Renal pelvis (tissue), 12 donors: ENCODE measurements around the gene NCR3LG1. TPM values are rescaled to one million over a fixed set of nuclear protein-coding genes. Genes with fewer than 3 reads are reported as not detected.

Source experiments
- DNase-seq: peaks from one replicate; pipeline ENCODE4 v3.0.0-alpha.2; 2013
- long read RNA-seq, 16 experiments: transcript quantifications; one replicate each; lab custom pipeline, GENCODE V29; 2026
- polyA plus RNA-seq, 3 donors: library from polyadenylated mRNA; unstranded; fragments of 120-200 nt; gene quantifications; one replicate each; pipeline ENCODE4 v1.2.1, GENCODE V29; 2013; ENCODE audit not compliant: insufficient read length in 3 of 3

NCR3LG1 gene
- polyA plus RNA-seq, result 1 to 10 TPM; 1.2 to 2.3 (median 2.3) TPM
- long read RNA-seq, donor 1, result 0 reads
- long read RNA-seq, donor 2, result 0 reads
- long read RNA-seq, donor 3, result 0 reads
- long read RNA-seq, donor 4, result 0 reads
- long read RNA-seq, donor 5, full-length matches to known transcripts, result 1 of 1 reads
- long read RNA-seq, donor 5, partial matches to known transcripts, result 0 of 1 reads
- long read RNA-seq, donor 5, other reads (novel, unspliced or antisense), result 0 of 1 reads
- long read RNA-seq, donor 6, result 0 reads
- long read RNA-seq, donor 7, result 0 reads
- long read RNA-seq, donor 8, result 0 reads
- long read RNA-seq, donor 9, result 0 reads
- long read RNA-seq, donor 10, result 0 reads
- long read RNA-seq, donor 11, result 0 reads
- long read RNA-seq, donor 12, result 0 reads
- long read RNA-seq, donor 13, result 0 reads
- long read RNA-seq, donor 14, result 0 reads
- long read RNA-seq, donor 15, full-length matches to known transcripts, result 3 of 3 reads
- long read RNA-seq, donor 15, partial matches to known transcripts, result 0 of 3 reads
- long read RNA-seq, donor 15, other reads (novel, unspliced or antisense), result 0 of 3 reads
- long read RNA-seq, donor 16, result 0 reads

GRCh38 chr11:17351510-17352176 is at the start of gene NCR3LG1:
Gene NCR3LG1, plus strand, starts transcription at chr11:17351800. Its CDS starts 170 bp downstream, at chr11:17351970.
- DNase-seq, result peak; percentile 28

- DNase-seq, result no peak
Observed at GRCh38 chr11:17313349-17314231, 38.0 kb upstream of the NCR3LG1 start.

GRCh38 chr11:17314232-17314547 is 37.4 kb upstream of the NCR3LG1 start:
- DNase-seq, result peak; percentile 17

- DNase-seq, result no peak
Observed at GRCh38 chr11:17314904-17315426, 36.6 kb upstream of the NCR3LG1 start.

- no peak for DNase-seq
Observed at GRCh38 chr11:17328871-17329494, 22.6 kb upstream of the NCR3LG1 start.

GRCh38 chr11:17331669-17332068 is 19.9 kb upstream of the NCR3LG1 start:
- DNase-seq, result no peak

- no peak for DNase-seq
Observed at GRCh38 chr11:17333799-17334586, 17.6 kb upstream of the NCR3LG1 start.

- no peak for DNase-seq
Observed at GRCh38 chr11:17343257-17343656, 8.3 kb upstream of the NCR3LG1 start.

- no peak for DNase-seq
Observed at GRCh38 chr11:17343907-17344306, 7.7 kb upstream of the NCR3LG1 start.

- DNase-seq, result no peak
Observed at GRCh38 chr11:17347676-17348075, 3.9 kb upstream of the NCR3LG1 start.

- no peak for DNase-seq
Observed at GRCh38 chr11:17350455-17351171, 987 bp upstream of the NCR3LG1 start.

- DNase-seq, result peak; percentile 3
Observed at GRCh38 chr11:17351172-17351509, 459 bp upstream of the NCR3LG1 start.

GRCh38 chr11:17352950-17353820 is 1.6 kb downstream of the NCR3LG1 start:
- peak; percentile 72 for DNase-seq

GRCh38 chr11:17353821-17354600 is 2.4 kb downstream of the NCR3LG1 start:
- DNase-seq, result peak; percentile 4

- DNase-seq, result peak; percentile 65
Observed at GRCh38 chr11:17354601-17354991, 3.0 kb downstream of the NCR3LG1 start.

- DNase-seq, result no peak
Observed at GRCh38 chr11:17366495-17366894, 14.9 kb downstream of the NCR3LG1 start.

GRCh38 chr11:17368551-17368950 is 17.0 kb downstream of the NCR3LG1 start:
- DNase-seq, result no peak

GRCh38 chr11:17369094-17369493 is 17.5 kb downstream of the NCR3LG1 start:
- DNase-seq, result no peak
